GM21381 (cell line): ENCODE data around the gene ZPBP.
"Not testable (repeated sequence)": the region's sequence is repeated elsewhere in the genome, so short reads cannot be mapped to it uniquely, and the experiment has no call there.

Experiments
- ATAC-seq: cut with Tn5 transposase; IDR thresholded peaks from one replicate; pipeline ENCODE4 v1.9.1; 2021; ENCODE audit warnings: mild to moderate bottlenecking, moderate library complexity; ENCODE audit not compliant: unreplicated experiment

ZPBP gene

DNA sequence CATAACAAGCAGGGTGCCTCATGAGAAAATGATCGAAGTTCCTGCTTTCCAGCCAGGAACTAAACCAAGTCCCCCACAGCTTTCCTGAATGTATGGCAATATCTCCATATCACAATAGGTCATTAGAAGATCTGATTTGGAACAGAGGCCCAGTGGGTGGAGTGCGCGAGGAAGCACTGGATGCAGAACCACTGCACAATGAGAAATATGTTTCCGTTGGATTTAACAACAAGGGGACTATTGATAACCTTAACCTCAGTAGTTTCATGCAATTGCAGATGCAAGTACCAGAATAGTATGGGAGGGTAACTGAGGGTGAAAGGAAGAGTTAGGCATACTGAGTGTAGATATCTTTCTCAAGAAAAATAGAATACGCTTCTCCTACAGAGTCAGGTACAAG is 45.3 kb downstream of the ZPBP start:
- no peak for ATAC-seq

DNA sequence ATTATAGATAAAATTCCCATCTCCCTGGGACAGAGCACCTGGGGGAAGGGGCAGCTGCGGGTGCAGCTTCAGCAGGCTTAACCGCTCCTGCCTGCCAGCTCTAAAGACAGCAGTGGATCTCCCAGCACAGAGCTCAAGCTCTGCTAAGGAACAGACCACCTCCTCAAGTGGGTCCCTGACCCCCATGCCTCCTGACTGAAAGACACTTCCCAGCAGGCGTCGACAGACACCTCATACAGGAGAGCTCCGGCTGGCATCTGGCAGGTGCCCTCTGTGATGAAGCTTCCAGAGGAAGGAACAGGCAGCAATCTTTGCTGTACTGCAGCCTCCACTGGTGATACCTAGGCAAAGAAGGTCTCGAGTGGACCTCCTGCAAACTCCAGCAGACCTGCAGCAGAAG is 51.9 kb downstream of the ZPBP start:
- ATAC-seq: not testable (repeated sequence)

DNA sequence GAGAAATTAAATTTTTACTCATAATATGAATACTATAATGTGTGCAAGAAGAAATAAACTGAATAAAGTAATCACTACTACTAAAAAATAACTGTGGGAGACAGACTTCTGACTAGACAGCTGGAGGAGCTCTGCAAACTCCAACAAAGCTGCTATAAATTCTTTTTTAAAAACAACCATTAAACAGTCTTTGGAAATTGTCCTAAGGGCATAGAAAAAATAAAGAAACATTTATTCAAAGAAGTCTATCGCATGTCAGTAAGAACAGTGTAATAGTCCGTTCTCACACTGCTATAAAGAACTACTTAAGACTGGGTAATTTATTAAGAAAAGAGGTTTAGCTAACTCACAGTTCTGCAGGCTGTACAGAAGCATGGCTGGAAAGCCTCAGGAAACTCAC is 56.0 kb downstream of the ZPBP start:
- no peak for ATAC-seq

GRCh38 chr7:50022991-50023390 is 70.1 kb downstream of the ZPBP start:
- no peak for ATAC-seq

- ATAC-seq: no peak
Observed at GRCh38 chr7:50022451-50022850, 70.6 kb downstream of the ZPBP start.

DNA sequence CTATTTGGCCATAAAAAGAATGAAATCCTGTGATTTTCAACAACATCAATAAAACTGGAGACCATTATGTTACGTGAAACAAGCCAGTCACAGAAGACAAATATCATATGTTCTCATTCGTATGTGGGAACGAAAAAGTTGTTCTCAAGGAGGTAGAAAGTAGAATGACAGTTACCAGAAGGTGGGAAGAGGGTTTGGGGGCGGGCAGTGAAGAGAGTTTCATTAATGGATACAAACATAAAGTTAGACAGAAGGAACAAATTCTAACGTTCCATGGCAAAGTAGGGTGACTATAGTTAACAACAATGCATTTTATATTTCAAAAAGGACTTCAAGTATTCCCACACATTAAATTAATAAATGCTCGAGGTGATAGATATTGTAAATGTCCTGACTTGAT is 97.4 kb downstream of the ZPBP start:
- ATAC-seq: no peak

- no peak for ATAC-seq
Observed at GRCh38 chr7:49986191-49986590, 106.9 kb downstream of the ZPBP start.

GRCh38 chr7:49980465-49980864 is 112.6 kb downstream of the ZPBP start:
- no peak for ATAC-seq

GRCh38 chr7:49976238-49976637 is 116.8 kb downstream of the ZPBP start:
- ATAC-seq: no peak

DNA sequence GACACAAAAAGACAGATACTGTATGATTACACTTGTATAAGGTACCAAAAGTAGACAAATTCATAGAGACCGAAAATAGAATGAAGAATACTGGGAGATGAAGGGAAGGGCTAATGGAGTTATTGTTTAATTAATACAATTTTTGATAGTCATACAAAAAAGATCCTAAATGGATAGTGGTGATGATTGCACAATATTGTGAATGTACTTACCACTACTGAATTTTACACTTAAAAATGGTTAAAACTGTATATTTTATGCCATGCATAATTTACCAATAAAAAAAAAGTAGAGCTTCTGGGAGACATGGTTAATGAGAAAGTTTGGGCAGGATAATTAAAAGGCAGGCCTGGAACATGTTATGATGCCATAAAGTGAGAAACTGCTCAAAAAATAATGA is 119.0 kb downstream of the ZPBP start:
- no peak for ATAC-seq

- no peak for ATAC-seq
Observed at GRCh38 chr7:49937608-49938007, 155.4 kb downstream of the ZPBP start.

DNA sequence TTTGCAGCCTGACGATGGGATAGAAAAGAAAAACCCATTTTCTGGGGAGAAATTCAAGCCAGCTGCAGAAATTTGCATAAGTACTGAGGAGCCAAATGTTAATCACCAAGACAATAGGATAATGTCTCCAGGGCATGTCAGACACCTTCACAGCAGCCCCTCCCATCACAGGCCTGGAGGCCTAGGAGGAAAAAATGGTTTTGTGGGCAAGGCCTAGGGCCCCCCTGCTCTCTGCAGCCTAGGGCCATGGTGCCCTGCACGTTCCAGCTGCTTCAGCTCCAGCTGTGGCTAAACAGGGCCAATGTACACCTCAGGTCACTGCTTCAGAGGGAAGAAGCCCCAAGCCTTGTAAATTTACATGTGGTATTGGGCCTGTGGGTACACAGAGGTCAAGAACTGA is 161.4 kb downstream of the ZPBP start:
- ATAC-seq: no peak

GRCh38 chr7:49928787-49929186 is 164.3 kb downstream of the ZPBP start:
- ATAC-seq: no peak

- no peak for ATAC-seq
Observed at GRCh38 chr7:49927631-49928030, 165.4 kb downstream of the ZPBP start.

DNA sequence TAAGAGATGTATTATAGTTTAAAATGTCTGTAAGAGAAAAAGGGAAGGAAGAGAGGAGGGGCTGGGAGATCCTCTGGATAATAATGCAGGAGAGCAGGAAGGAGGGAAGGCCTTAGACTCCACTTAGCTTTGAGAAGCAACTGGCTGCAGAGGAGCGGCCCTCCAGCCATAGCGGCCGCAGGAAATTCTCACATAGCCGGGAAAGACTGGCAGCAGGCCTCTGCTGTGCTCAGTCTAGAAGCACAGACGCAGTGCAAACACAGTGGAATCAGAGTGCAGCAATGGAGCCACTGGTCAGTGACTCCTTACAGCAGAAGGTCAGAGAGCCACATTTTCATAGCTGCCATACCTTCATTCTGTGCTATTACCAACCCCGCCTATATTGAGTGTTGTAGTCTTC is 166.3 kb downstream of the ZPBP start:
- no peak for ATAC-seq

GRCh38 chr7:49911909-49912308 is 181.1 kb downstream of the ZPBP start:
- ATAC-seq: no peak

DNA sequence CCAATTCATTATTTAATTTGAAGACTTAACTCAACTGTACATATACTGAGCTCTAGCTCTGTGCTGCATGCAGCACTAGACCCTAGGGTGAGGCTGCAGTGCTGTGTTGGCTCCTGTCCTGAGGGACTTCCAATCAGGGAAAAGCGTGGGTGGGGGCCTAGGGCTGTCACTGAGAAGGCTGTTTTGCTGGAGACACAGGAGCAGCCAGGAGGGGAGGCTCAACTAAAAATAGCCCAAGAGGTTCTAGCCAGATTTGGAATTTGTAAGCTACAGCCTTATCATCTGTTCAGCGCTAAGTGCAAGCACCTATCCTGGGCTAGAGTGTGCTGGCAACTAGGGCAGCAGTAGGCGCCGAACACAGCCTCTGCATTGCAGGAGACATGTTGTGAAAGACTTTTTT is 198.5 kb downstream of the ZPBP start:
- ATAC-seq: no peak

DNA sequence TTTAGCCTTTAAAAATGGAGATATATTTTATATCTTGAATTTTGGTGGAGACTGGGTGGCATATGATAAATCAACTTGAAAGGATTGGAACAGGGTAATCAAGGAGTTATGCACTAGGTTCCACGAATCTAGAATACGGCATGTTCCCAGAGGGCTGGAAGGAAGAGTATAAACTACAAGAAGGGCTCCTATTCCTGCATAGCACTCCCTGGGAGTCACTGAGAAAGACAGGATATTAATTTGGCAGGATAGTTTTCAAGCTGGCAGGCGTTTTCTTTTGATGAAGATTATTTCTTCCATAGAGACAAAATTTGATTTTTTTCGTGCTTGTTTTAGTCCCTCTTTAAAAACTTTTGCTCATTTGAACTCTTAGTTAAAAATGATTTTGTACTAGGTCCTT is 199.9 kb downstream of the ZPBP start:
- ATAC-seq: no peak

DNA sequence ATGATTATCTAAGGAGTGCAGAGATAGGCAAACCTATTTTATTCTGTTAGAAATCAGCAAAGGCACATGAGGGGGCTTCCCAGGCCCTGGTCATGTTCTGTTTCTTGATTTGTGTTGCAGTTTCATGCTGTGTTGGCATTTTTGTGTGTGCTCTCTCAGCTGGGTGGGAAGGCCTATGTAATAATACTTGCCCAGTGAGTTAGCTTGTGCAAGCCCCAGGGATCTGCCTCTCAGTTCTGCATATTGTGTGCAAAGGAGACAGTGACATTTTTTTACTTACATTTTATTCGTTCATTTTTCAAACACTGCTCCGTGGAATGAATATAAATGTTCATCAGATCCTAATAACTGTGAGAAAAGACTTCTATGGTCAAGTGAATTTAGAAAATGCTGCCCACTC is 200.6 kb downstream of the ZPBP start:
- ATAC-seq: no peak
